ENCODE measurements around the gene MRPS26. TPM values are rescaled to one million over a fixed set of nuclear protein-coding genes. Genes with fewer than 3 reads are reported as not detected.
A peak's percentile ranks its signal among the peaks of the same experiment; 100 is the strongest.

The MRPS26 gene
- total RNA-seq, 1 experiment from 2014 or later: 105 TPM

DNA sequence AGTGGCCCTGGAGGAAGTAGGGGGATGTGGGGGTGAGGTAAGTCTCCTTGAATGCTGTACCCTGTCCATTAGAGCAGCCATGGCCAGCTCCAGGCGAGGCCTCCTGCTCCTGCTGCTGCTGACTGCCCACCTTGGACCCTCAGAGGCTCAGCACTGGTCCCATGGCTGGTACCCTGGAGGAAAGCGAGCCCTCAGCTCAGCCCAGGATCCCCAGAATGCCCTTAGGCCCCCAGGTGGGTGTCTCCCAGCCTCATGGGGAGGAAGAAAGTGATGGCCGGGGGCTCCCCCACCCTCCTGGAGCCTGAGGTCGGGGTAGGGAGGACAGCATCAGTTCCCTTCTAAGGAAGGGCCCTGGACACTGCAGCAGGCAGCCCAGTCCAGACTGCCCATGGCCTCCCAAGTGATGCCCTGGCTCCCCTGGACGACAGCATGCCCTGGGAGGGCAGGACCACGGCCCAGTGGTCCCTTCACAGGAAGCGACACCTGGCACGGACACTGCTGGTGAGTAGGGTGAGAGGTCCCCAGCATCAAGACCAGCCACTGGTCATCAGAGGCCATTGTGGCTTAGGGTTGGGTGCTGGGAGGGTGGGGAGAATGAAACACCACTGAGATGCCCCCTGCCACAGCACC is 1.4 kb upstream of the MRPS26 start:
- Mint-ChIP-seq H3K27me3 (ENCODE audit: low read depth) (no peaks in the 10 kb centered on the region), H3K4me1 (peaks cover 26% of the 10 kb centered on the region), H3K9me3 (no peaks in the 10 kb centered on the region), H3K4me3 (peak overlapping the region; percentile 80; the same call in 1 of the 2 replicates), H3K27ac (no peak overlapping the region), H3K36me3 (peaks cover 31% of the 10 kb centered on the region)
- CTCF ChIA-PET: interaction anchor here (1.2 to 2.7 kb wide), 3 partner anchors 9 to 288 kb away, joined by 3 to 13 read pairs (median 4); no protein-coding TSS in a partner anchor
- POLR2A ChIA-PET: no interaction called here
- ATAC-seq (no peak), DNase-seq (ENCODE audit: low spot score) (no peak)
- no peak for TF ChIP-seq TCF7 (CRISPR knock-in tag; IDR thresholded peaks at IDR 0.05; ENCODE audit: low read depth)
- TF ChIP-seq, protein P1, sequence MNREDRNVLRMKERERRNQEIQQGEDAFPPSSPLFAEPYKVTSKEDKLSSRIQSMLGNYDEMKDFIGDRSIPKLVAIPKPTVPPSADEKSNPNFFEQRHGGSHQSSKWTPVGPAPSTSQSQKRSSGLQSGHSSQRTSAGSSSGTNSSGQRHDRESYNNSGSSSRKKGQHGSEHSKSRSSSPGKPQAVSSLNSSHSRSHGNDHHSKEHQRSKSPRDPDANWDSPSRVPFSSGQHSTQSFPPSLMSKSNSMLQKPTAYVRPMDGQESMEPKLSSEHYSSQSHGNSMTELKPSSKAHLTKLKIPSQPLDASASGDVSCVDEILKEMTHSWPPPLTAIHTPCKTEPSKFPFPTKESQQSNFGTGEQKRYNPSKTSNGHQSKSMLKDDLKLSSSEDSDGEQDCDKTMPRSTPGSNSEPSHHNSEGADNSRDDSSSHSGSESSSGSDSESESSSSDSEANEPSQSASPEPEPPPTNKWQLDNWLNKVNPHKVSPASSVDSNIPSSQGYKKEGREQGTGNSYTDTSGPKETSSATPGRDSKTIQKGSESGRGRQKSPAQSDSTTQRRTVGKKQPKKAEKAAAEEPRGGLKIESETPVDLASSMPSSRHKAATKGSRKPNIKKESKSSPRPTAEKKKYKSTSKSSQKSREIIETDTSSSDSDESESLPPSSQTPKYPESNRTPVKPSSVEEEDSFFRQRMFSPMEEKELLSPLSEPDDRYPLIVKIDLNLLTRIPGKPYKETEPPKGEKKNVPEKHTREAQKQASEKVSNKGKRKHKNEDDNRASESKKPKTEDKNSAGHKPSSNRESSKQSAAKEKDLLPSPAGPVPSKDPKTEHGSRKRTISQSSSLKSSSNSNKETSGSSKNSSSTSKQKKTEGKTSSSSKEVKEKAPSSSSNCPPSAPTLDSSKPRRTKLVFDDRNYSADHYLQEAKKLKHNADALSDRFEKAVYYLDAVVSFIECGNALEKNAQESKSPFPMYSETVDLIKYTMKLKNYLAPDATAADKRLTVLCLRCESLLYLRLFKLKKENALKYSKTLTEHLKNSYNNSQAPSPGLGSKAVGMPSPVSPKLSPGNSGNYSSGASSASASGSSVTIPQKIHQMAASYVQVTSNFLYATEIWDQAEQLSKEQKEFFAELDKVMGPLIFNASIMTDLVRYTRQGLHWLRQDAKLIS (CRISPR knock-in tag; IDR thresholded peaks at IDR 0.05; ENCODE audit: borderline replicate concordance): no peak
- TF ChIP-seq, protein P2, sequence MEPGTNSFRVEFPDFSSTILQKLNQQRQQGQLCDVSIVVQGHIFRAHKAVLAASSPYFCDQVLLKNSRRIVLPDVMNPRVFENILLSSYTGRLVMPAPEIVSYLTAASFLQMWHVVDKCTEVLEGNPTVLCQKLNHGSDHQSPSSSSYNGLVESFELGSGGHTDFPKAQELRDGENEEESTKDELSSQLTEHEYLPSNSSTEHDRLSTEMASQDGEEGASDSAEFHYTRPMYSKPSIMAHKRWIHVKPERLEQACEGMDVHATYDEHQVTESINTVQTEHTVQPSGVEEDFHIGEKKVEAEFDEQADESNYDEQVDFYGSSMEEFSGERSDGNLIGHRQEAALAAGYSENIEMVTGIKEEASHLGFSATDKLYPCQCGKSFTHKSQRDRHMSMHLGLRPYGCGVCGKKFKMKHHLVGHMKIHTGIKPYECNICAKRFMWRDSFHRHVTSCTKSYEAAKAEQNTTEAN (CRISPR knock-in tag; IDR thresholded peaks at IDR 0.05): no peak

GRCh38 chr20:3045042-3045815 is 623 bp upstream of the MRPS26 start:
- TF ChIP-seq, protein P3, sequence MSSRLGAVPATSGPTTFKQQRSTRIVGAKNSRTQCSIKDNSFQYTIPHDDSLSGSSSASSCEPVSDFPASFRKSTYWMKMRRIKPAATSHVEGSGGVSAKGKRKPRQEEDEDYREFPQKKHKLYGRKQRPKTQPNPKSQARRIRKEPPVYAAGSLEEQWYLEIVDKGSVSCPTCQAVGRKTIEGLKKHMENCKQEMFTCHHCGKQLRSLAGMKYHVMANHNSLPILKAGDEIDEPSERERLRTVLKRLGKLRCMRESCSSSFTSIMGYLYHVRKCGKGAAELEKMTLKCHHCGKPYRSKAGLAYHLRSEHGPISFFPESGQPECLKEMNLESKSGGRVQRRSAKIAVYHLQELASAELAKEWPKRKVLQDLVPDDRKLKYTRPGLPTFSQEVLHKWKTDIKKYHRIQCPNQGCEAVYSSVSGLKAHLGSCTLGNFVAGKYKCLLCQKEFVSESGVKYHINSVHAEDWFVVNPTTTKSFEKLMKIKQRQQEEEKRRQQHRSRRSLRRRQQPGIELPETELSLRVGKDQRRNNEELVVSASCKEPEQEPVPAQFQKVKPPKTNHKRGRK (CRISPR knock-in tag; IDR thresholded peaks at IDR 0.05; ENCODE audit: borderline replicate concordance): no peak
- TF ChIP-seq, protein P4, sequence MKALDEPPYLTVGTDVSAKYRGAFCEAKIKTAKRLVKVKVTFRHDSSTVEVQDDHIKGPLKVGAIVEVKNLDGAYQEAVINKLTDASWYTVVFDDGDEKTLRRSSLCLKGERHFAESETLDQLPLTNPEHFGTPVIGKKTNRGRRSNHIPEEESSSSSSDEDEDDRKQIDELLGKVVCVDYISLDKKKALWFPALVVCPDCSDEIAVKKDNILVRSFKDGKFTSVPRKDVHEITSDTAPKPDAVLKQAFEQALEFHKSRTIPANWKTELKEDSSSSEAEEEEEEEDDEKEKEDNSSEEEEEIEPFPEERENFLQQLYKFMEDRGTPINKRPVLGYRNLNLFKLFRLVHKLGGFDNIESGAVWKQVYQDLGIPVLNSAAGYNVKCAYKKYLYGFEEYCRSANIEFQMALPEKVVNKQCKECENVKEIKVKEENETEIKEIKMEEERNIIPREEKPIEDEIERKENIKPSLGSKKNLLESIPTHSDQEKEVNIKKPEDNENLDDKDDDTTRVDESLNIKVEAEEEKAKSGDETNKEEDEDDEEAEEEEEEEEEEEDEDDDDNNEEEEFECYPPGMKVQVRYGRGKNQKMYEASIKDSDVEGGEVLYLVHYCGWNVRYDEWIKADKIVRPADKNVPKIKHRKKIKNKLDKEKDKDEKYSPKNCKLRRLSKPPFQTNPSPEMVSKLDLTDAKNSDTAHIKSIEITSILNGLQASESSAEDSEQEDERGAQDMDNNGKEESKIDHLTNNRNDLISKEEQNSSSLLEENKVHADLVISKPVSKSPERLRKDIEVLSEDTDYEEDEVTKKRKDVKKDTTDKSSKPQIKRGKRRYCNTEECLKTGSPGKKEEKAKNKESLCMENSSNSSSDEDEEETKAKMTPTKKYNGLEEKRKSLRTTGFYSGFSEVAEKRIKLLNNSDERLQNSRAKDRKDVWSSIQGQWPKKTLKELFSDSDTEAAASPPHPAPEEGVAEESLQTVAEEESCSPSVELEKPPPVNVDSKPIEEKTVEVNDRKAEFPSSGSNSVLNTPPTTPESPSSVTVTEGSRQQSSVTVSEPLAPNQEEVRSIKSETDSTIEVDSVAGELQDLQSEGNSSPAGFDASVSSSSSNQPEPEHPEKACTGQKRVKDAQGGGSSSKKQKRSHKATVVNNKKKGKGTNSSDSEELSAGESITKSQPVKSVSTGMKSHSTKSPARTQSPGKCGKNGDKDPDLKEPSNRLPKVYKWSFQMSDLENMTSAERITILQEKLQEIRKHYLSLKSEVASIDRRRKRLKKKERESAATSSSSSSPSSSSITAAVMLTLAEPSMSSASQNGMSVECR (CRISPR knock-in tag; IDR thresholded peaks at IDR 0.05; ENCODE audit: borderline replicate concordance): no peak
- TF ChIP-seq ATF1 (CRISPR knock-in tag; IDR thresholded peaks at IDR 0.05): 0 out of 2 replicates have a peak, but pooled peaks have one; percentile 7
- 0 out of 2 replicates have a peak, but pooled peaks have one; percentile 5 for TF ChIP-seq TEAD1 (CRISPR knock-in tag; IDR thresholded peaks at IDR 0.05)
- 0 out of 2 replicates have a peak, but pooled peaks have one; percentile 13 for TF ChIP-seq ELF4 (CRISPR knock-in tag; IDR thresholded peaks at IDR 0.05; ENCODE audit: low read depth)
- no peak for TF ChIP-seq FOXP4 (CRISPR knock-in tag; IDR thresholded peaks at IDR 0.05)
- Mint-ChIP-seq H3K4me3 (peak overlapping the region; percentile 80), H3K27ac (peak overlapping the region; percentile 58), H3K4me1 (peaks cover 26% of the 10 kb centered on the region), H3K9me3 (no peaks in the 10 kb centered on the region), H3K27me3 (ENCODE audit: low read depth) (no peaks in the 10 kb centered on the region), H3K36me3 (peaks cover 33% of the 10 kb centered on the region)
- peak; percentile 59 for ATAC-seq
- no peak for DNase-seq (ENCODE audit: low spot score)
- CTCF ChIA-PET: interaction anchor here (1.2 kb wide), 2 partner anchors 8 to 289 kb away, joined by 3 to 4 read pairs; no protein-coding TSS in a partner anchor
- POLR2A ChIA-PET: interaction anchor here (0.6 to 1.0 kb wide), 2 partner anchors 172 to 190 kb away, joined by 3 read pairs; partner anchors contain the start of gene PTPRA

All from WTC11 (cell line).